ENCODE results near the gene SPEN.
"Not testable (repeated sequence)": the region's sequence is repeated elsewhere in the genome, so short reads cannot be mapped to it uniquely, and the experiment has no call there.

SPEN gene

GRCh38 chr1:15963968-15964648 lies 116.6 kb downstream of the SPEN start:
- no peak for DNase-seq

GRCh38 chr1:15965228-15965767 lies 117.8 kb downstream of the SPEN start:
- DNase-seq: no peak

- no peak for DNase-seq
Observed at GRCh38 chr1:15966081-15966955, 118.8 kb downstream of the SPEN start.

GRCh38 chr1:15966956-15967344 lies 119.4 kb downstream of the SPEN start:
- DNase-seq: no peak

GRCh38 chr1:15968172-15968571 lies 120.7 kb downstream of the SPEN start:
- no peak for DNase-seq

- DNase-seq: no peak
Observed at GRCh38 chr1:15969321-15969880, 121.9 kb downstream of the SPEN start.

- DNase-seq: no peak
Observed at GRCh38 chr1:15970911-15971310, 123.4 kb downstream of the SPEN start.

GRCh38 chr1:15972409-15972808 lies 124.9 kb downstream of the SPEN start:
- DNase-seq: no peak

- no peak for DNase-seq
Observed at GRCh38 chr1:15973772-15974171, 126.3 kb downstream of the SPEN start.

GRCh38 chr1:15974855-15975254 lies 127.3 kb downstream of the SPEN start:
- DNase-seq: no peak

GRCh38 chr1:15975358-15975804 lies 127.9 kb downstream of the SPEN start:
- DNase-seq: peak; percentile 64

GRCh38 chr1:15975805-15976680 lies 128.5 kb downstream of the SPEN start, which contains the start of gene ZBTB17:
Gene ZBTB17 (minus strand): TSS chr1:15976101. CDS start chr1:15948495, 27,606 bp downstream.
- DNase-seq: peak; percentile 98

GRCh38 chr1:15977947-15978346 lies 130.4 kb downstream of the SPEN start:
- DNase-seq: not testable (repeated sequence)

GRCh38 chr1:15981679-15982078 lies 134.2 kb downstream of the SPEN start:
- no peak for DNase-seq

GRCh38 chr1:15983275-15983674 lies 135.8 kb downstream of the SPEN start:
- DNase-seq: no peak

GRCh38 chr1:15985611-15986297 lies 138.2 kb downstream of the SPEN start:
- no peak for DNase-seq

GRCh38 chr1:15988856-15989736 lies 141.6 kb downstream of the SPEN start:
- no peak for DNase-seq

GRCh38 chr1:15989776-15990175 lies 142.3 kb downstream of the SPEN start:
- DNase-seq: peak; percentile 27
